H1 (cell line): ENCODE measurements around the gene PCP4L1. TPM values are rescaled to one million over a fixed set of nuclear protein-coding genes. Genes with fewer than 3 reads are reported as not detected.

Experiments used
- CTBP2 ChIP-seq: IDR thresholded peaks from 2 replicates; pipeline ENCODE4 v1.7.0; 2011; ENCODE audit warnings: borderline replicate concordance, mild to moderate bottlenecking, moderate library complexity, mixed read lengths, low read length; ENCODE audit not compliant: insufficient read depth, insufficient read length
- EZH2 ChIP-seq: fragments of 200-600 bp; sonication (generic); IDR thresholded peaks from 2 replicates; pipeline ENCODE4 v1.7.1; 2012; ENCODE audit warnings: low read depth, mild to moderate bottlenecking, moderate library complexity, low read length, inconsistent platforms; ENCODE audit not compliant: severe bottlenecking
- JUND ChIP-seq: IDR thresholded peaks from 2 replicates; pipeline ENCODE4 v1.6.1; 2011; ENCODE audit warnings: mild to moderate bottlenecking, improper control_type of control experiment, low read length
- KDM5A ChIP-seq: fragments of 200-600 bp; IDR thresholded peaks from 2 replicates; pipeline ENCODE4 v1.7.1; 2012; ENCODE audit warnings: mild to moderate bottlenecking, low read length, inconsistent platforms, mixed read lengths
- PHF8 ChIP-seq: fragments of 200-600 bp; sonication (generic); conservative IDR thresholded peaks from 2 replicates; pipeline ENCODE4 v1.7.1; 2012; ENCODE audit warnings: low read depth, mild to moderate bottlenecking, inconsistent platforms, low read length, moderate library complexity
- POLR2A ChIP-seq, 2 experiments: IDR thresholded peaks; 1 replicate in 1 of 2; 2 replicates in 1 of 2; pipeline ENCODE4 v1.6.1; 2011; ENCODE audit warnings: low read depth in 2 of 2, low read length in 2 of 2, mild to moderate bottlenecking in 2 of 2; ENCODE audit errors: control extremely low read depth in 1 of 2
- POLR2AphosphoS5 ChIP-seq: IDR thresholded peaks from 2 replicates; pipeline ENCODE4 v1.6.1; 2011; ENCODE audit warnings: low read depth, low read length
- RAD21 ChIP-seq, 2 experiments: IDR thresholded peaks in 1 of 2; conservative IDR thresholded peaks in 1 of 2; 2 replicates each; pipeline ENCODE4 v1.6.1; 2011; ENCODE audit warnings: low read depth in 2 of 2, low read length in 2 of 2, improper control_type of control experiment in 1 of 2, inconsistent platforms in 1 of 2, mild to moderate bottlenecking in 1 of 2, moderate library complexity in 1 of 2
- RNF2 ChIP-seq: fragments of 200-900, 300-1000 bp; sonication (generic); IDR thresholded peaks from 2 replicates; pipeline ENCODE4 v1.7.1; 2016; ENCODE audit warnings: borderline replicate concordance, low read depth, mild to moderate bottlenecking, antibody characterized with exemption, low read length; ENCODE audit not compliant: poor library complexity, severe bottlenecking; ENCODE audit errors: missing control alignments
- SIN3A ChIP-seq, 2 experiments: IDR thresholded peaks in 1 of 2; conservative IDR thresholded peaks in 1 of 2; 2 replicates each; pipeline ENCODE4 v1.6.1; 2011 to 2012; ENCODE audit warnings: low read length in 2 of 2, improper control_type of control experiment in 1 of 2, low read depth in 1 of 2, mild to moderate bottlenecking in 1 of 2
- SIX5 ChIP-seq: IDR thresholded peaks from 2 replicates; pipeline ENCODE4 v1.6.1; 2011; ENCODE audit warnings: mild to moderate bottlenecking, low read depth, low read length
- SP1 ChIP-seq: IDR thresholded peaks from 2 replicates; pipeline ENCODE4 v1.6.1; 2011; ENCODE audit warnings: low read depth, low read length
- SRF ChIP-seq: IDR thresholded peaks from 2 replicates; pipeline ENCODE4 v1.6.1; 2011; ENCODE audit warnings: mild to moderate bottlenecking, low read depth, low read length, moderate library complexity
- TBP ChIP-seq: IDR thresholded peaks from 2 replicates; pipeline ENCODE4 v1.6.1; 2011; ENCODE audit warnings: low read depth, low read length, improper control_type of control experiment
- TEAD4 ChIP-seq: IDR thresholded peaks from 2 replicates; pipeline ENCODE4 v1.6.1; 2012; ENCODE audit warnings: low read depth, low read length, inconsistent platforms, mixed read lengths
- ZNF274 ChIP-seq: IDR thresholded peaks from 2 replicates; pipeline ENCODE4 v1.7.0; 2012; ENCODE audit warnings: low read length, borderline replicate concordance; ENCODE audit errors: extremely low read depth
- polyA plus RNA-seq, 7 experiments: library from polyadenylated mRNA; depleted of rRNA in 3 of 7; stranded (reverse) in 5 of 7; unstranded in 2 of 7; fragments of >200 nt in 5 of 7; fragments of 200-250 nt in 2 of 7; gene quantifications; 1 replicate in 5 of 7; 2 replicates in 1 of 7; 4 replicates in 1 of 7; pipeline versions ENCODE4 v1.2.1 to v1.2.3, GENCODE V29; 2011 to 2013; ENCODE audit warnings: missing spikeins in 2 of 7, mixed read lengths in 2 of 7
- total RNA-seq: library from RNA; stranded (reverse); fragmentation: NEBNext Ultra II Directional; extraction: Animal tissue kit (Norgen Biotek cat#: 25700); gene quantifications from 2 replicates; pipeline ENCODE4 v1.2.1, GENCODE V29; 2021
- TF ChIP-seq, protein P1 (sequence below), 3 experiments: IDR thresholded peaks; 1 replicate in 2 of 3; 2 replicates in 1 of 3; pipeline versions ENCODE4 v1.5.1 to v1.6.1; 2011; ENCODE audit warnings: low read length in 3 of 3, mild to moderate bottlenecking in 3 of 3, inconsistent platforms in 2 of 3, low read depth in 1 of 3, moderate library complexity in 1 of 3; ENCODE audit not compliant: insufficient read depth in 1 of 3; ENCODE audit errors: control extremely low read depth in 1 of 3
- TF ChIP-seq, protein P2 (sequence below): IDR thresholded peaks from 2 replicates; pipeline ENCODE4 v1.6.1; 2011; ENCODE audit warnings: low read length, improper control_type of control experiment
- TF ChIP-seq, protein P3 (sequence below): IDR thresholded peaks from 2 replicates; pipeline ENCODE4 v1.6.1; 2012; ENCODE audit warnings: inconsistent platforms

PCP4L1 gene
- total and polyA plus RNA-seq, 2 of the 8 experiments (the other 6 are each of a cell fraction or from before 2014, with no cell fraction given) = 0.41 to 1.0 TPM

DNA sequence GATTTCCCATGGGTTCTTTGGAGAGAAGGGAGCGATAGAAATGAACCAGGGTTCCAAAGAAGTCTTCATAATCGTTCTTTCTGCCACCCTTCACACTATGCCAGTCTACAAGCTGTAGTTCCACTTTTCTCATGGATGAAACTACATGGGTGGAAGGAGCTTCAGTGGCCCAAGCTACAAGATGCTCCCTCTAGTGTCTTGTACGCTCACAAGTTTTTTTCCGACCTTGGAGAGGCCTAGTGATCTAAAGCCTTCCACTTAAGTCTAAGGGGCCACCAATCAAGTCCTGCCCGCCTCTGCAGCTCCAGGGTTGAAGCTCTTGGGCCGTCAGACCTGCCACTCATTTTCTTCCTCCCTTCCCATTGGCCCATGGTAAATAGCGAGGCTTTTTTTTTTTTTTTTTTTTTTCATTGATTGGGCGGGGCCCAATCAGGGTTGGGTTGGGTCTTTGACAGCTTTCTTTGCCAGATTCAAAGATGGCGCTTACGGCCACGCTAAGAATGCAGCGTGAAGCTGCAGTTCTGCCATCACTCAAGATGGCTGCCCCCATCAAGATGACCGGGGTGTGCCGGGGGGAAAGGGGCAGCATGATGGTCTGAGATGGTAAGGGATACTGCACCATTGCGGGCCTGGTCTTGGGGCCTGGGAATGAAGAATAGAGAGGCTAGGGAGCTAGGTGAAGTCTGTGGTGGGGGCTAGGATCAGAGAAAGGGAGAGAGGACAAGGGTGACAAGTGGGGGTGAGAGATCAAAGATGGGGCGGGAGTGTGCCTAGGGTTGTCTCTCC is 32.8 kb upstream of the PCP4L1 start, which contains the start of gene TOMM40L (continued):
- TF ChIP-seq KDM5A (peak; percentile 89), SRF (no peak), PHF8 (0 out of 2 replicates have a peak, but pooled peaks have one; percentile 28), SIN3A (conservative IDR thresholded peaks at IDR 0.05 in 1 of 2, IDR thresholded peaks at IDR 0.05 in 1 of 2; ENCODE audit: low read depth in 1 of 2, low read length in 2 of 2) (peak; percentile 78 to 92; a peak in 3 of 4 replicates), EZH2 (no peak), RAD21 (IDR thresholded peaks at IDR 0.05 in 1 of 2, conservative IDR thresholded peaks at IDR 0.05 in 1 of 2; ENCODE audit: low read depth in 2 of 2, low read length in 2 of 2) (peak in 1 of 2 experiments; percentile 43; a peak in 2 of 4 replicates), POLR2AphosphoS5 (no peak), SIX5 (peak; percentile 70), TEAD4 (0 out of 2 replicates have a peak, but pooled peaks have one; percentile 14), TBP (peak; percentile 51; the same call in 1 of the 2 replicates), CTBP2 (peak; percentile 91), ZNF274 (no peak), JUND (no peak), SP1 (peak; percentile 99), RNF2 (no peak), POLR2A (IDR thresholded peaks at IDR 0.05; ENCODE audit: control extremely low read depth in 1 of 2, low read depth in 2 of 2, low read length in 2 of 2) (no peak)
- TF ChIP-seq, protein P1, sequence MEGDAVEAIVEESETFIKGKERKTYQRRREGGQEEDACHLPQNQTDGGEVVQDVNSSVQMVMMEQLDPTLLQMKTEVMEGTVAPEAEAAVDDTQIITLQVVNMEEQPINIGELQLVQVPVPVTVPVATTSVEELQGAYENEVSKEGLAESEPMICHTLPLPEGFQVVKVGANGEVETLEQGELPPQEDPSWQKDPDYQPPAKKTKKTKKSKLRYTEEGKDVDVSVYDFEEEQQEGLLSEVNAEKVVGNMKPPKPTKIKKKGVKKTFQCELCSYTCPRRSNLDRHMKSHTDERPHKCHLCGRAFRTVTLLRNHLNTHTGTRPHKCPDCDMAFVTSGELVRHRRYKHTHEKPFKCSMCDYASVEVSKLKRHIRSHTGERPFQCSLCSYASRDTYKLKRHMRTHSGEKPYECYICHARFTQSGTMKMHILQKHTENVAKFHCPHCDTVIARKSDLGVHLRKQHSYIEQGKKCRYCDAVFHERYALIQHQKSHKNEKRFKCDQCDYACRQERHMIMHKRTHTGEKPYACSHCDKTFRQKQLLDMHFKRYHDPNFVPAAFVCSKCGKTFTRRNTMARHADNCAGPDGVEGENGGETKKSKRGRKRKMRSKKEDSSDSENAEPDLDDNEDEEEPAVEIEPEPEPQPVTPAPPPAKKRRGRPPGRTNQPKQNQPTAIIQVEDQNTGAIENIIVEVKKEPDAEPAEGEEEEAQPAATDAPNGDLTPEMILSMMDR (IDR thresholded peaks at IDR 0.05; ENCODE audit: control extremely low read depth in 1 of 3, insufficient read depth in 1 of 3, low read depth in 1 of 3, low read length in 3 of 3) = peak in 2 of 3 experiments; percentile 41 to 56; a peak in 3 of 4 replicates
- TF ChIP-seq, protein P2, sequence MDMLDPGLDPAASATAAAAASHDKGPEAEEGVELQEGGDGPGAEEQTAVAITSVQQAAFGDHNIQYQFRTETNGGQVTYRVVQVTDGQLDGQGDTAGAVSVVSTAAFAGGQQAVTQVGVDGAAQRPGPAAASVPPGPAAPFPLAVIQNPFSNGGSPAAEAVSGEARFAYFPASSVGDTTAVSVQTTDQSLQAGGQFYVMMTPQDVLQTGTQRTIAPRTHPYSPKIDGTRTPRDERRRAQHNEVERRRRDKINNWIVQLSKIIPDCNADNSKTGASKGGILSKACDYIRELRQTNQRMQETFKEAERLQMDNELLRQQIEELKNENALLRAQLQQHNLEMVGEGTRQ = no peak
- TF ChIP-seq, protein P3, sequence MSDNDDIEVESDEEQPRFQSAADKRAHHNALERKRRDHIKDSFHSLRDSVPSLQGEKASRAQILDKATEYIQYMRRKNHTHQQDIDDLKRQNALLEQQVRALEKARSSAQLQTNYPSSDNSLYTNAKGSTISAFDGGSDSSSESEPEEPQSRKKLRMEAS = no peak; the same call in none of the 2 replicates
